Ovary (tissue), 9 donors: ENCODE data around the gene CNGA3. TPM values are rescaled to one million over a fixed set of nuclear protein-coding genes. Genes with fewer than 3 reads are reported as not detected.
"Not testable (repeated sequence)": the region's sequence is repeated elsewhere in the genome, so short reads cannot be mapped to it uniquely, and the experiment has no call there.

Experiments
- DNase-seq, 5 donors: peaks; one replicate each; pipeline ENCODE4 v3.0.0-alpha.2; 2019 to 2020
- H3K27ac ChIP-seq, 2 donors: fragments of 200-600 bp; one replicate each; pipeline versions ENCODE4 v1.5.1 to v1.8.0; 2019 to 2022
- H3K27me3 ChIP-seq: fragments of 200-600 bp; one replicate; pipeline ENCODE4 v1.8.0; 2022
- H3K36me3 ChIP-seq: fragments of 200-600 bp; sonication (generic); one replicate; pipeline ENCODE4 v1.5.1; 2019
- H3K4me1 ChIP-seq: one replicate; pipeline ENCODE4 v1.8.1; 2013; ENCODE audit warnings: mild to moderate bottlenecking, moderate library complexity; ENCODE audit not compliant: insufficient read depth
- H3K4me3 ChIP-seq: fragments of 200-600 bp; sonication (generic); one replicate; pipeline ENCODE4 v1.5.1; 2017
- H3K9me3 ChIP-seq, 2 donors: fragments of 200-600 bp in 1 of 2; sonication (generic) in 1 of 2; one replicate each; pipeline versions ENCODE4 v1.5.1 to v1.8.1; 2013 to 2019; ENCODE audit warnings: mild to moderate bottlenecking in 1 of 2, moderate library complexity in 1 of 2
- CTCF ChIP-seq, 3 donors: fragments of 450-650 bp in 2 of 3; fragments of 200-600 bp in 1 of 3; IDR thresholded peaks; one replicate each; pipeline versions ENCODE4 v1.5.1 to v1.8.0; 2016 to 2022; ENCODE audit warnings: antibody characterized with exemption in 3 of 3, mild to moderate bottlenecking in 1 of 3
- EP300 ChIP-seq: sonication (generic); formaldehyde crosslinking; IDR thresholded peaks from one replicate; pipeline ENCODE4 v1.6.1; 2017; ENCODE audit warnings: antibody characterized with exemption
- POLR2A ChIP-seq: fragments of 450-650 bp; IDR thresholded peaks from one replicate; pipeline ENCODE4 v1.6.1; 2017; ENCODE audit warnings: antibody characterized with exemption, mild to moderate bottlenecking, moderate library complexity
- WGBS, 3 donors: extraction: QIAGEN DNeasy Blood & Tissue Kit in 1 of 3; methylation state at CpG; one replicate each; pipeline versions ENCODE4 v1.1.5 to v1.1.7; 2013 to 2017; 5-methylcytosine and 5-hydroxymethylcytosine counted together
- intact Hi-C, 4 donors: fragments of 100-400 bp; cut with DNase I; formaldehyde crosslinking; loops; one replicate each; pipeline versions ENCODE4 v1.11.0 to v1.15.1; 2022 to 2023
- polyA plus RNA-seq, 2 donors: library from polyadenylated mRNA; stranded (reverse); fragments of 200-250 nt in 1 of 2; fragments of 350-450 nt in 1 of 2; fragmentation: Illumina TruSeq in 1 of 2; extraction: RNeasy Lipid Tissue Mini Kit (QIAGEN cat#74804) in 1 of 2; gene quantifications; one replicate each; pipeline ENCODE4 v1.2.3, GENCODE V29; 2013 to 2014
- total RNA-seq, 7 donors: library from RNA; depleted of rRNA in 2 of 7; stranded (reverse); fragments of >200 nt in 2 of 7; fragmentation: NEBNext Ultra II Directional in 3 of 7; extraction: Animal tissue kit (Norgen Biotek cat#: 25700) in 3 of 7; gene quantifications; one replicate each; pipeline versions ENCODE4 v1.1.0 to v1.2.4, GENCODE V29; 2016 to 2023
- donor health status: DM: no; HTN: no; CAD: no; lungs with moderate emphysema.
- donor health status: DM: no; HTN: no; CAD: no.
- donor health status: Bipolar disorder and iron deficiency.
- donor health status: DM: yes; HTN: yes; CAD: no.
- donor health status: DM: no; HTN: no; CAD: no.
- donor health status: DM: yes; HTN: yes; CAD: no.

The CNGA3 gene
- total and polyA plus RNA-seq, 9 donors, result 0.05 to 0.34 (median 0.10) TPM; not detected in 6

- no peak for DNase-seq
These were observed 29.0 kb upstream of the CNGA3 start for GRCh38 chr2:98317214-98317613.

GRCh38 chr2:98320171-98320570 lies 26.1 kb upstream of the CNGA3 start:
- H3K9me3 ChIP-seq, H3K36me3 ChIP-seq, H3K4me1 ChIP-seq, DNase-seq, H3K27me3 ChIP-seq, intact Hi-C loops, H3K4me3 ChIP-seq, H3K27ac ChIP-seq: not testable (repeated sequence)
- 91 to 94% (median 93%) methylated on average over 3 of the region's 3 CpGs for WGBS, 3 donors

More at GRCh38 chr2:98317214-98317613, 29.0 kb upstream of the CNGA3 start:
- WGBS, 3 donors, result 25 to 30% (median 27%) methylated on average over 3 of the region's 3 CpGs
- H3K4me1 ChIP-seq, result no peaks in the 10 kb centered on the region
- intact Hi-C loops, result no loop called here
- H3K4me3 ChIP-seq, result no peak overlapping the region
- no peak for TF ChIP-seq CTCF (IDR thresholded peaks at IDR 0.05)
- no peak for TF ChIP-seq POLR2A
- TF ChIP-seq EP300, result no peak
- no peaks in the 10 kb centered on the region for H3K27me3 ChIP-seq
- H3K36me3 ChIP-seq, result no peaks in the 10 kb centered on the region
- peaks cover 0 to 4% of the 10 kb centered on the region in 2 donors for H3K9me3 ChIP-seq
- H3K27ac ChIP-seq, result no peak overlapping the region

GRCh38 chr2:98324181-98324580 lies 22.1 kb upstream of the CNGA3 start:
- H3K27ac ChIP-seq, result no peak overlapping the region
- peaks cover 0 to 4% of the 10 kb centered on the region in 2 donors for H3K9me3 ChIP-seq
- H3K27me3 ChIP-seq, result no peaks in the 10 kb centered on the region
- H3K36me3 ChIP-seq, result no peaks in the 10 kb centered on the region
- intact Hi-C loops, result no loop called here
- no peak overlapping the region for H3K4me3 ChIP-seq
- 48 to 62% (median 62%) methylated on average over 2 of the region's 2 CpGs for WGBS, 3 donors
- H3K4me1 ChIP-seq, result no peaks in the 10 kb centered on the region
- no peak for TF ChIP-seq EP300
- TF ChIP-seq POLR2A, result no peak
- TF ChIP-seq CTCF (IDR thresholded peaks at IDR 0.05), result no peak
- no peak for DNase-seq

- 88 to 93% (median 92%) methylated on average over 4 of the region's 4 CpGs for WGBS, 3 donors
- no peak overlapping the region for H3K4me3 ChIP-seq
- H3K4me1 ChIP-seq, result no peaks in the 10 kb centered on the region
- no peaks in the 10 kb centered on the region for H3K9me3 ChIP-seq
- H3K36me3 ChIP-seq, result no peaks in the 10 kb centered on the region
- no peak overlapping the region for H3K27ac ChIP-seq
- TF ChIP-seq CTCF (IDR thresholded peaks at IDR 0.05), result no peak
- no peak for TF ChIP-seq POLR2A
- no peak for TF ChIP-seq EP300
- intact Hi-C loops, result no loop called here
- DNase-seq, result no peak
- H3K27me3 ChIP-seq, result no peaks in the 10 kb centered on the region
These were observed 18.5 kb upstream of the CNGA3 start for GRCh38 chr2:98327776-98328175.

GRCh38 chr2:98329549-98329948 lies 16.7 kb upstream of the CNGA3 start:
- H3K27ac ChIP-seq, result no peak overlapping the region
- intact Hi-C loops, result no loop called here
- no peaks in the 10 kb centered on the region for H3K4me1 ChIP-seq
- H3K36me3 ChIP-seq, result no peaks in the 10 kb centered on the region
- H3K9me3 ChIP-seq, result no peaks in the 10 kb centered on the region
- 84 to 95% (median 86%) methylated on average over 4 of the region's 4 CpGs for WGBS, 3 donors
- no peaks in the 10 kb centered on the region for H3K27me3 ChIP-seq
- TF ChIP-seq EP300, result no peak
- TF ChIP-seq POLR2A, result no peak
- TF ChIP-seq CTCF (IDR thresholded peaks at IDR 0.05), result no peak
- H3K4me3 ChIP-seq, result no peak overlapping the region
- no peak for DNase-seq
